Measurements from ENCODE around the gene ZCCHC14. TPM values are rescaled to one million over a fixed set of nuclear protein-coding genes. Genes with fewer than 3 reads are reported as not detected.
"Not testable (repeated sequence)": the region's sequence is repeated elsewhere in the genome, so short reads cannot be mapped to it uniquely, and the experiment has no call there.

Gene ZCCHC14
- total RNA-seq, 1 experiment from 2014 or later = 6.0 TPM

- in situ Hi-C loops (cut with HindIII; ENCODE audit: low pct_unique_long_range_greater_than_20kb, low sequenced_read_pairs) = no loop called here
- no peak for DNase-seq (ENCODE audit: low read depth, low spot score)
Measured at GRCh38 chr16:87371261-87371866, 121.5 kb downstream of the ZCCHC14 start.

- no peak for DNase-seq (ENCODE audit: low read depth, low spot score)
- in situ Hi-C loops (cut with HindIII; ENCODE audit: low pct_unique_long_range_greater_than_20kb, low sequenced_read_pairs) = no loop called here
Measured at GRCh38 chr16:87369796-87370719, 122.8 kb downstream of the ZCCHC14 start.

GRCh38 chr16:87369117-87369765 lies 123.6 kb downstream of the ZCCHC14 start:
- DNase-seq (ENCODE audit: low read depth, low spot score) = no peak
- in situ Hi-C loops (cut with HindIII; ENCODE audit: low pct_unique_long_range_greater_than_20kb, low sequenced_read_pairs) = no loop called here

- in situ Hi-C loops (cut with HindIII; ENCODE audit: low pct_unique_long_range_greater_than_20kb, low sequenced_read_pairs) = no loop called here
- no peak for DNase-seq (ENCODE audit: low read depth, low spot score)
Measured at GRCh38 chr16:87368029-87368770, 124.6 kb downstream of the ZCCHC14 start.

- no peak for DNase-seq (ENCODE audit: low read depth, low spot score)
- in situ Hi-C loops (cut with HindIII; ENCODE audit: low pct_unique_long_range_greater_than_20kb, low sequenced_read_pairs) = no loop called here
Measured at GRCh38 chr16:87367529-87367928, 125.3 kb downstream of the ZCCHC14 start.

GRCh38 chr16:87366930-87367329 lies 125.9 kb downstream of the ZCCHC14 start:
- in situ Hi-C loops (cut with HindIII; ENCODE audit: low pct_unique_long_range_greater_than_20kb, low sequenced_read_pairs) = no loop called here
- DNase-seq (ENCODE audit: low read depth, low spot score) = no peak

- in situ Hi-C loops (cut with HindIII; ENCODE audit: low pct_unique_long_range_greater_than_20kb, low sequenced_read_pairs) = no loop called here
- no peak for DNase-seq (ENCODE audit: low read depth, low spot score)
Measured at GRCh38 chr16:87366288-87366687, 126.5 kb downstream of the ZCCHC14 start.

GRCh38 chr16:87365021-87365713 lies 127.7 kb downstream of the ZCCHC14 start:
- in situ Hi-C loops (cut with HindIII; ENCODE audit: low pct_unique_long_range_greater_than_20kb, low sequenced_read_pairs) = no loop called here
- DNase-seq (ENCODE audit: low read depth, low spot score) = no peak

GRCh38 chr16:87363771-87364455 lies 128.9 kb downstream of the ZCCHC14 start:
- in situ Hi-C loops (cut with HindIII; ENCODE audit: low pct_unique_long_range_greater_than_20kb, low sequenced_read_pairs) = no loop called here
- no peak for DNase-seq (ENCODE audit: low read depth, low spot score)

- DNase-seq (ENCODE audit: low read depth, low spot score); in situ Hi-C loops (cut with HindIII; ENCODE audit: low pct_unique_long_range_greater_than_20kb, low sequenced_read_pairs): not testable (repeated sequence)
Measured at GRCh38 chr16:87362828-87363559, 129.8 kb downstream of the ZCCHC14 start.

GRCh38 chr16:87361916-87362619 lies 130.8 kb downstream of the ZCCHC14 start:
- in situ Hi-C loops (cut with HindIII; ENCODE audit: low pct_unique_long_range_greater_than_20kb, low sequenced_read_pairs) = no loop called here
- DNase-seq (ENCODE audit: low read depth, low spot score) = no peak

GRCh38 chr16:87360862-87361610 lies 131.8 kb downstream of the ZCCHC14 start:
- DNase-seq (ENCODE audit: low read depth, low spot score) = no peak
- in situ Hi-C loops (cut with HindIII; ENCODE audit: low pct_unique_long_range_greater_than_20kb, low sequenced_read_pairs) = no loop called here

- no peak for DNase-seq (ENCODE audit: low read depth, low spot score)
- in situ Hi-C loops (cut with HindIII; ENCODE audit: low pct_unique_long_range_greater_than_20kb, low sequenced_read_pairs) = no loop called here
Measured at GRCh38 chr16:87359121-87359520, 133.7 kb downstream of the ZCCHC14 start.

GRCh38 chr16:87358696-87359095 lies 134.1 kb downstream of the ZCCHC14 start:
- in situ Hi-C loops (cut with HindIII; ENCODE audit: low pct_unique_long_range_greater_than_20kb, low sequenced_read_pairs) = no loop called here

GRCh38 chr16:87358250-87358649 lies 134.6 kb downstream of the ZCCHC14 start:
- DNase-seq (ENCODE audit: low read depth, low spot score) = no peak
- in situ Hi-C loops (cut with HindIII; ENCODE audit: low pct_unique_long_range_greater_than_20kb, low sequenced_read_pairs) = no loop called here

More at GRCh38 chr16:87358696-87359095, 134.1 kb downstream of the ZCCHC14 start:
- no peak for DNase-seq (ENCODE audit: low read depth, low spot score)

Measured in SK-MEL-5 (cell line).